OCI-LY7 (cell line): ENCODE measurements around the gene HTRA1.

Source experiments
- EZH2phosphoT487 ChIP-seq: fragments of 200-600 bp; sonication (generic); IDR thresholded peaks from 2 replicates; pipeline ENCODE4 v1.6.1; 2018; ENCODE audit warnings: low read depth, borderline replicate concordance, mild to moderate bottlenecking, mixed run types, antibody characterized with exemption, low read length, moderate library complexity, mixed read lengths
- TF ChIP-seq, protein P1 (sequence below): fragments of 200-600 bp; sonication (generic); conservative IDR thresholded peaks from 2 replicates; pipeline ENCODE4 v1.5.1; 2014; ENCODE audit warnings: mild to moderate bottlenecking, antibody characterized with exemption, low read length, moderate library complexity, mixed read lengths

DNA sequence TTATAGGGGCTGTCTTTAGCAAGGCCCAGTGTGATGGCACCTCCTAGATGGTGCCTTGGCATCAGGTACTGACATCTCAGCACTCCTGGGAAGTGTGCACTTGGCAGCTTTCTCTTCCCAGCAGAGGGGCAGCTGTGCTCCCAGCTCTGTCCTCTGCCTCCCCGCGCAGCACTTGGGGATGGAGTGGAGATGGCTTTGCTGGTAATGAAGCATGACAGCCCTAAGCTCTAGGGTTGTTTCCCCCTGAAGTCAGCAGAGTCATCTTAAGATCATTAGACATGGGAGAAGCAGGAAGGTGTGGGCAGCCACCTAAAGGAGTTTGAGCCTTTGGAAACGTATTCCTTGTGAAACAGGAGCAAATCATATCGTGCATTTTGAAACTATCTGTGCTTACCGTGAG, 46.7 kb downstream of the HTRA1 start:
- TF ChIP-seq, protein P1, sequence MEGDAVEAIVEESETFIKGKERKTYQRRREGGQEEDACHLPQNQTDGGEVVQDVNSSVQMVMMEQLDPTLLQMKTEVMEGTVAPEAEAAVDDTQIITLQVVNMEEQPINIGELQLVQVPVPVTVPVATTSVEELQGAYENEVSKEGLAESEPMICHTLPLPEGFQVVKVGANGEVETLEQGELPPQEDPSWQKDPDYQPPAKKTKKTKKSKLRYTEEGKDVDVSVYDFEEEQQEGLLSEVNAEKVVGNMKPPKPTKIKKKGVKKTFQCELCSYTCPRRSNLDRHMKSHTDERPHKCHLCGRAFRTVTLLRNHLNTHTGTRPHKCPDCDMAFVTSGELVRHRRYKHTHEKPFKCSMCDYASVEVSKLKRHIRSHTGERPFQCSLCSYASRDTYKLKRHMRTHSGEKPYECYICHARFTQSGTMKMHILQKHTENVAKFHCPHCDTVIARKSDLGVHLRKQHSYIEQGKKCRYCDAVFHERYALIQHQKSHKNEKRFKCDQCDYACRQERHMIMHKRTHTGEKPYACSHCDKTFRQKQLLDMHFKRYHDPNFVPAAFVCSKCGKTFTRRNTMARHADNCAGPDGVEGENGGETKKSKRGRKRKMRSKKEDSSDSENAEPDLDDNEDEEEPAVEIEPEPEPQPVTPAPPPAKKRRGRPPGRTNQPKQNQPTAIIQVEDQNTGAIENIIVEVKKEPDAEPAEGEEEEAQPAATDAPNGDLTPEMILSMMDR: no peak
- no peak for TF ChIP-seq EZH2phosphoT487
